ENCODE results near the gene PTPN9.

Gene PTPN9

GRCh38 chr15:75430259-75430658 lies 148.9 kb downstream of the PTPN9 start:
- no peaks in the 10 kb centered on the region for H3K27me3 ChIP-seq (ENCODE audit: low read depth, low read length)
- no peaks in the 10 kb centered on the region for H3K9me3 ChIP-seq (ENCODE audit: insufficient read depth, low read length)
- H3K4me1 ChIP-seq (ENCODE audit: low read length): no peaks in the 10 kb centered on the region
- H2AFZ ChIP-seq (ENCODE audit: low read depth, low read length): no peak overlapping the region
- H3K36me3 ChIP-seq (replicated peaks; ENCODE audit: low read depth, low read length): peaks cover 30% of the 10 kb centered on the region
- no peak overlapping the region for H3K4me3 ChIP-seq (ENCODE audit: low read length)
- no peak overlapping the region for H3K4me2 ChIP-seq (ENCODE audit: low read length)
- peaks cover 60% of the 10 kb centered on the region for H3K79me2 ChIP-seq (ENCODE audit: low read length)
- no peak overlapping the region for H3K27ac ChIP-seq (ENCODE audit: low read length)
- H4K20me1 ChIP-seq (ENCODE audit: insufficient read depth, low read length): peaks cover 36% of the 10 kb centered on the region
- H3K9ac ChIP-seq (ENCODE audit: low read length): no peak overlapping the region
- TF ChIP-seq CTCF (IDR thresholded peaks at IDR 0.05; ENCODE audit: low read depth, low read length): no peak
- TF ChIP-seq EZH2phosphoT487 (IDR thresholded peaks at IDR 0.05; ENCODE audit: low read depth): no peak

DNA sequence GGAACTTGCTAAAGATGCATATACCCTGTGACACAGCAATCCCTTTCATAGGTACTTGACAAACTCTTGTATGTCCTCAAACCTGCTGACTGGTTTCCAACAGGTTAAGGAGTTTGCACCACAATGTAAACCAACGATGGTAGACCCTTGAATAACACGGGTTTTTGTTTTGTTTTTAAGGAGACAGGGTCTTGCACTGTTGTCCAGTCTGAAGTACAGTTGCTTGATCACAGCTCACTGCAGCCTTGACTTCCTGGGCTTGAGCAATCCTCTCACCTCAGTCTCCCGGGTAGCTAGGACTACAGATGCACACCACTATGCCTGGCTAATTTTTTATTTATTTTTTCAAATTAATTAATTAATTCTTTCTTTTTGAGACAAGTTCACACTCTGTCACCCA lies 151.0 kb downstream of the PTPN9 start:
- Histone ChIP-seq H3K36me3 (replicated peaks; ENCODE audit: low read depth, low read length) (peaks cover 30% of the 10 kb centered on the region), H3K4me2 (ENCODE audit: low read length) (no peak overlapping the region), H4K20me1 (ENCODE audit: insufficient read depth, low read length) (peaks cover 26% of the 10 kb centered on the region), H3K9ac (ENCODE audit: low read length) (no peak overlapping the region), H3K4me3 (ENCODE audit: low read length) (no peak overlapping the region), H3K79me2 (ENCODE audit: low read length) (peaks cover 42% of the 10 kb centered on the region), H3K9me3 (ENCODE audit: insufficient read depth, low read length) (no peaks in the 10 kb centered on the region), H3K27me3 (ENCODE audit: low read depth, low read length) (no peaks in the 10 kb centered on the region), H2AFZ (ENCODE audit: low read depth, low read length) (no peak overlapping the region), H3K4me1 (ENCODE audit: low read length) (no peaks in the 10 kb centered on the region), H3K27ac (ENCODE audit: low read length) (no peak overlapping the region)
- TF ChIP-seq CTCF (IDR thresholded peaks at IDR 0.05; ENCODE audit: low read depth, low read length): no peak
- no peak for TF ChIP-seq EZH2phosphoT487 (IDR thresholded peaks at IDR 0.05; ENCODE audit: low read depth)

DNA sequence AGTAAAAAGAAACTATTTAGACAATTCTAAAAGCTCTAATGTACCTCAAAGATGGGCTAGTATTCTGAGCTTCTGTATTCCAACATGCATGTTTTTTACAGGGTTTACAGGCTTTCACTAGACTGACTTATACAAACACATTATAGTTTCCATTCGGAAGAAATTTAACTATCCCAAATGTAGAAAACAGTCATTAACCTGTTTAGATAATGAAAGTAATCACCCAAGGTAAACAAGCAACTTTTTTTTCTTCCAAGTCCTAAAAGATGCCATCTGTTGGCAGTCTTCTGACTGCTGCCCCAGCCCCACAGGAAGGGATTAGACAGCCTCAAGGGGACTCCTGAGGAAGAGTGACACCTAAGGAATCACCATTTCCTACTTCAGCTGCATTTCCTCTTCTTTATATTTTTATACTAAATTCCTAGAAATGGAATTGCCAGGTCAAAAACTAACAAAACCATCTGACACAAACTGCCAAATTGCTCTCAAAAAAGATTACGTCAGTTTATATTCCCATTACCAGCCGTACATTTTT lies 153.1 kb downstream of the PTPN9 start:
- Histone ChIP-seq H3K79me2 (ENCODE audit: low read length) (peaks cover 21% of the 10 kb centered on the region), H3K9me3 (ENCODE audit: insufficient read depth, low read length) (no peaks in the 10 kb centered on the region), H4K20me1 (ENCODE audit: insufficient read depth, low read length) (peaks cover 8% of the 10 kb centered on the region), H3K36me3 (replicated peaks; ENCODE audit: low read depth, low read length) (peaks cover 41% of the 10 kb centered on the region), H3K27ac (ENCODE audit: low read length) (no peak overlapping the region), H2AFZ (ENCODE audit: low read depth, low read length) (no peak overlapping the region), H3K9ac (ENCODE audit: low read length) (no peak overlapping the region), H3K4me3 (ENCODE audit: low read length) (no peak overlapping the region), H3K4me2 (ENCODE audit: low read length) (no peak overlapping the region), H3K27me3 (ENCODE audit: low read depth, low read length) (no peaks in the 10 kb centered on the region), H3K4me1 (ENCODE audit: low read length) (no peaks in the 10 kb centered on the region)
- no peak for TF ChIP-seq EZH2phosphoT487 (IDR thresholded peaks at IDR 0.05; ENCODE audit: low read depth)
- no peak for TF ChIP-seq CTCF (IDR thresholded peaks at IDR 0.05; ENCODE audit: low read depth, low read length)

DNA sequence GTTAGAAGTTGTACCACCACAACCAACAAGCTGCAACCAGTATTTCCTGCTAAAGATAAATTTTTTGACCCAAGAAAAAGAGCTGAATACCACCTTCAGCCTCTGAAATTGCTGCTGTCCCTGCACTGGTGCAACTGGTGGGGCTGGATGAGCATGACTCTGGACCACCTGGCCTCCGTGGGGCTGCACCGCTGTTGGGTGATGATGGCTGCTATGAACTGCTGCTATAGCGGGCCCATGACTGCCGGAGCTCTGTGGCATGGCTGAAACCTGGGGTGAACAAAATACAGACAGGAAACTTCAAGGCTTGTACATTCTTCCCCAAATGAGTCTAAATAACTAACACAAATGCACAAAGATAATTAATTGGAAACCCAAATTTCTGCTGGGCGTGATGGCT lies 156.6 kb downstream of the PTPN9 start:
- no peak overlapping the region for H3K4me2 ChIP-seq (ENCODE audit: low read length)
- peaks cover 9% of the 10 kb centered on the region for H3K79me2 ChIP-seq (ENCODE audit: low read length)
- no peaks in the 10 kb centered on the region for H3K27me3 ChIP-seq (ENCODE audit: low read depth, low read length)
- H3K9me3 ChIP-seq (ENCODE audit: insufficient read depth, low read length): no peaks in the 10 kb centered on the region
- no peak overlapping the region for H2AFZ ChIP-seq (ENCODE audit: low read depth, low read length)
- no peak for TF ChIP-seq CTCF (IDR thresholded peaks at IDR 0.05; ENCODE audit: low read depth, low read length)
- H3K4me3 ChIP-seq (ENCODE audit: low read length): no peak overlapping the region
- 0 out of 2 replicates have a peak, but pooled peaks cover 3% of the 10 kb centered on the region for H4K20me1 ChIP-seq (ENCODE audit: insufficient read depth, low read length)
- H3K36me3 ChIP-seq (replicated peaks; ENCODE audit: low read depth, low read length): peaks cover 31% of the 10 kb centered on the region
- no peak overlapping the region for H3K27ac ChIP-seq (ENCODE audit: low read length)
- H3K9ac ChIP-seq (ENCODE audit: low read length): no peak overlapping the region
- H3K4me1 ChIP-seq (ENCODE audit: low read length): no peaks in the 10 kb centered on the region

Data from OCI-LY3 (cell line).